Measurements from ENCODE around the gene PEMT. TPM values are rescaled to one million over a fixed set of nuclear protein-coding genes. Genes with fewer than 3 reads are reported as not detected.

The PEMT gene
- total and polyA plus RNA-seq, 2 donors (not counting 1 experiment from before 2014, with no cell fraction given) = 10.7 to 20.3 TPM

GRCh38 chr17:17603895-17604225 lies 12.4 kb upstream of the PEMT start:
- Histone ChIP-seq H3K9me3 (ENCODE audit: control extremely low read depth in 1 of 3, control insufficient read depth in 2 of 3, insufficient read depth in 1 of 3, low read length in 2 of 3) (peaks cover 0 to 2% (median 0%) of the 10 kb centered on the region in 3 donors), H3K36me3 (replicated peaks in 1 of 2; ENCODE audit: control extremely low read depth in 1 of 2, control insufficient read depth in 1 of 2, extremely low read depth in 1 of 2, insufficient read depth in 2 of 2, low read length in 1 of 2) (no peaks in the 10 kb centered on the region), H3K27ac (ENCODE audit: low read length in 2 of 2) (no peak overlapping the region), H3K27me3 (replicated peaks in 1 of 4; ENCODE audit: control extremely low read depth in 1 of 4, control insufficient read depth in 3 of 4, insufficient read depth in 4 of 4, low read length in 3 of 4) (no peaks in the 10 kb centered on the region), H3K9ac (ENCODE audit: low read length) (no peak overlapping the region), H3K4me1 (ENCODE audit: control insufficient read depth in 2 of 2, insufficient read depth in 2 of 2, low read length in 2 of 2) (no peaks in the 10 kb centered on the region), H3K4me2 (replicated peaks; ENCODE audit: low read depth, low read length, poor library complexity, severe bottlenecking) (no peak overlapping the region), H3K4me3 (ENCODE audit: control extremely low read depth in 1 of 5, extremely low read depth in 1 of 5, insufficient read depth in 1 of 5, low read depth in 2 of 5, low read length in 4 of 5) (no peak overlapping the region), H2AFZ (ENCODE audit: insufficient read depth, low read depth, low read length, poor library complexity, severe bottlenecking) (no peak overlapping the region), H3K79me2 (ENCODE audit: control insufficient read depth, insufficient read depth, low read length) (no peaks in the 10 kb centered on the region), H4K20me1 (ENCODE audit: control insufficient read depth, insufficient read depth, low read length, poor library complexity, severe bottlenecking) (no peaks in the 10 kb centered on the region)
- Mint-ChIP-seq H3K4me1 (no peaks in the 10 kb centered on the region), H3K4me3 (no peak overlapping the region), H3K27me3 (peaks cover 7% of the 10 kb centered on the region), H3K9me3 (ENCODE audit: insufficient read depth) (no peaks in the 10 kb centered on the region), H3K27ac (no peak overlapping the region)
- TF ChIP-seq EZH2 (IDR thresholded peaks at IDR 0.05; ENCODE audit: borderline replicate concordance, insufficient read depth, low read depth, low read length, poor library complexity, severe bottlenecking) = no peak
- TF ChIP-seq CTCF (IDR thresholded peaks at IDR 0.05) = no peak
- WGBS (ENCODE audit: insufficient coverage) = 100% methylated on average over 1 of the region's 1 CpG
- intact Hi-C loops (cut with micrococcal nuclease) = no loop called here
- ATAC-seq (ENCODE audit: low read depth) (no peak), DNase-seq (no peak)
- ChIA-PET POLR2A (no interaction called here), CTCF (no interaction called here)

- no peak overlapping the region for H3K4me3 Mint-ChIP-seq
- Histone ChIP-seq H3K9me3 (ENCODE audit: control extremely low read depth in 1 of 3, control insufficient read depth in 2 of 3, insufficient read depth in 1 of 3, low read length in 2 of 3) (no peaks in the 10 kb centered on the region), H3K36me3 (replicated peaks in 1 of 2; ENCODE audit: control extremely low read depth in 1 of 2, control insufficient read depth in 1 of 2, extremely low read depth in 1 of 2, insufficient read depth in 2 of 2, low read length in 1 of 2) (no peaks in the 10 kb centered on the region), H3K79me2 (ENCODE audit: control insufficient read depth, insufficient read depth, low read length) (no peaks in the 10 kb centered on the region), H3K4me1 (ENCODE audit: control insufficient read depth in 2 of 2, insufficient read depth in 2 of 2, low read length in 2 of 2) (no peaks in the 10 kb centered on the region), H3K27ac (ENCODE audit: low read length in 2 of 2) (no peak overlapping the region), H3K27me3 (replicated peaks in 1 of 4; ENCODE audit: control extremely low read depth in 1 of 4, control insufficient read depth in 3 of 4, insufficient read depth in 4 of 4, low read length in 3 of 4) (no peaks in the 10 kb centered on the region), H2AFZ (ENCODE audit: insufficient read depth, low read depth, low read length, poor library complexity, severe bottlenecking) (no peak overlapping the region), H3K4me2 (replicated peaks; ENCODE audit: low read depth, low read length, poor library complexity, severe bottlenecking) (no peak overlapping the region), H3K4me3 (ENCODE audit: control extremely low read depth in 1 of 5, extremely low read depth in 1 of 5, insufficient read depth in 1 of 5, low read depth in 2 of 5, low read length in 4 of 5) (no peak overlapping the region), H3K9ac (ENCODE audit: low read length) (no peak overlapping the region), H4K20me1 (ENCODE audit: control insufficient read depth, insufficient read depth, low read length, poor library complexity, severe bottlenecking) (no peaks in the 10 kb centered on the region)
- intact Hi-C loops (cut with micrococcal nuclease) = no loop called here
- WGBS (ENCODE audit: insufficient coverage) = 89% methylated on average over 13 of the region's 15 CpGs
- ChIA-PET POLR2A (no interaction called here), CTCF (interaction anchor here (1.2 kb wide), 1 partner anchor 10 kb away, joined by 3 read pairs; no protein-coding TSS in a partner anchor)
- ATAC-seq (ENCODE audit: low read depth) (no peak), DNase-seq (no peak)
- no peak overlapping the region for H3K27ac Mint-ChIP-seq
- TF ChIP-seq CTCF (IDR thresholded peaks at IDR 0.05) = no peak
- no peak for TF ChIP-seq EZH2 (IDR thresholded peaks at IDR 0.05; ENCODE audit: borderline replicate concordance, insufficient read depth, low read depth, low read length, poor library complexity, severe bottlenecking)
- peaks cover 7% of the 10 kb centered on the region for H3K27me3 Mint-ChIP-seq
- no peaks in the 10 kb centered on the region for H3K4me1 Mint-ChIP-seq
- no peaks in the 10 kb centered on the region for H3K9me3 Mint-ChIP-seq (ENCODE audit: insufficient read depth)
These were observed 11.8 kb upstream of the PEMT start for GRCh38 chr17:17603178-17603894.
